ENCODE measurements around the gene KCTD7.
"Not testable (repeated sequence)": the region's sequence is repeated elsewhere in the genome, so short reads cannot be mapped to it uniquely, and the experiment has no call there.

Gene KCTD7

DNA sequence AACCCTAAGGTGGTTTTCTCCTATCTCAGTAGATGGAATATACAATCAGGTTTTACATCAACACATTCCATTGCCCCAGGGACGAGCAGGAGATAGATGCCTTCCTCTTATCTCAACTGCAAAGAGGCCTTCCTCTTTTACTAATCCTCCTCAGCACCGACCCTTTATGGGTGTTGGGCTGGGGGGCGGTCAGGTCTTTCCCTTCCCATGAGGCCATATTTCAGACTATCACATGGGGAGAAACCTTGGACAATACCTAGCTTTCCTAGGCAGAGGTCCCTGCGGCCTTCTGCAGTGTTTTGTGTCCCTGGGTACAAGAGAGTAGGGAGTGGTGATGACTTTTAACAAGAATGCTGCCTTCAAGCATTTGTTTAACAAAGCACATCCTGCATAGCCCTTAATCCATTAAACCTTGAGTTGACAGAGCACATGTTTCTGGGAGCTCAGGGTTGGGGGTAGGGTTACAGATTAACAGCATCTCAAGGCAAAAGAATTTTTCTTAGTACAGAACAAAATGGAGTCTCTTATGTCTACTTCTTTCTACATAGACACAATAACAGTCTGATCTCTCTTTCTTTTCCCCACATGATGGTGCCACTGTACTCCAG, 9.2 kb upstream of the KCTD7 start:
- not testable (repeated sequence) for DNase-seq

DNA sequence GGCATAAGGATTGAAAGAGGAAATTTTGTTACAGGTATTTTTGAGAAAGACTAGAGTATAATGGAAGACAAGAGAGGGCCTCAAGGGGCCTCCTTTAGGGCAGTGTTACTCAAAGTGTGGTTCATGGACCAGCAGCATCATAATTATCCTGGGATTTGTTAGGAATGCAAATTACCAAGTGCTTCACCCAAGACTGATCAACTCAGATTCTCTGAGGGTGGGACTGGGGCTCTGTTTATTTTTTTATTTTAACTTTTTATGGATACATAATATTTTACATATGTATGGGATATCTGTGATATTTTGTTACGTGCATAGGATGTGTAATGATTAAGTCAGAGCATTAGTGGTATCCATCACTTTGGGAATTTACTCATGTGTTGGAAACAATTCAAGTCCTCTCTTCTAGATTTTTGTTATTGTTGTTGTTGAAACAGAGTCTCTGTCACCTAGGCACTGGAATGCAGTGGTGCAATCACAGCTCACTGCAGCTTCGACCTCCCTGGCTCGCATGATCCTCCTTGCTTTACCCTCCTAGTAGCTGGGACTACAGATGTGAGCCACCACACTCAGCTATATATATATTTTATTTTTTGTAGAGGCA, 2.2 kb upstream of the KCTD7 start:
- no peak for DNase-seq

DNA sequence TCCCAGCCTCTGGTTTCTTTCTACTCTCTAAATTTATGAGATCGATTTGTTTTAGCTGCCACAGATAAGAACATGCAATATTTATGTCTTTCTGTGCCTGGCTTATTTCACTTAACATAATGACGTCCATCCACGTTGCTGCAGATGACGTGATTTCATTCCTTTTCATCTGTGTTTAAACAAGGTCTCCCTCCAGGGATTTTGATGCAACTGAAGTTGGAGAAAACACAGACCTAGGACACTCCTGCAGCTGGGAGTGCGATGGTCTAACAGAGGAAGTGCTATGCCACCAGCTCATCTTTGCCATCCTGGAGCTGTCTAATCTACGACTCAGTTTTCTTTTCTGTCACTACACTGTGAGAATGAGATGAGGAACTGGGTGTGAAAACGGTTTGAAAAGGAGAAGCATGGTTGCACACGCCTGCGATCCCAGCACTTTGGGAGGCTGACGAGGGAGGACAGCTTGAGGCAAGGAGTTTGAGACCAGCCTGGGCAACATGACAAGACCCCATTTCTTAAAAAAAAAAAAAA, 1.5 kb upstream of the KCTD7 start:
- peak; percentile 33 to 34 for DNase-seq

DNA sequence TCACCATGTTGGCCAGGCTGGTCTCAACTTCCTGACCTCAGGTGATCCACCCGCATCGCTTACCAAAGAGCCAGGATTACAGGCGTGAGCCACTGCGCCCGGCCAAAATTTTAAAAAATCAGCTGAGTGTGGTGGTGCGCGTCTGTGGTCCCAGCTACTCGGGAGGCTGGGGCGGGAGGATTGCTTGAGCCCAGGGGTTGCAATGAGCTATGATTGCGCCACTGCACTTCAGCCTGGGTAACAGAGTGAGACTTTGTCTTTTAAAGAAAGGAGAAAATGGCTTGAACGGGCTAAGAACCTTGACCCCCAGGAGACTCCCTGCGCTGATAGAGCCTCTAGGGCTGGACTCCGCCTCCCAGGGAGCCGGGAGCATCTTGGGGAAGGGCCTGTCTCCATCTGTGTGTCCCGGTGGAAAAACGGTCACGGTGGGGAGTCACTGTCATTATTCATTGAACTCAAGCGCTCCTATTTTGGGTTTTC, 760 bp upstream of the KCTD7 start:
- DNase-seq = peak in 1 of 2 experiments; percentile 40

DNA sequence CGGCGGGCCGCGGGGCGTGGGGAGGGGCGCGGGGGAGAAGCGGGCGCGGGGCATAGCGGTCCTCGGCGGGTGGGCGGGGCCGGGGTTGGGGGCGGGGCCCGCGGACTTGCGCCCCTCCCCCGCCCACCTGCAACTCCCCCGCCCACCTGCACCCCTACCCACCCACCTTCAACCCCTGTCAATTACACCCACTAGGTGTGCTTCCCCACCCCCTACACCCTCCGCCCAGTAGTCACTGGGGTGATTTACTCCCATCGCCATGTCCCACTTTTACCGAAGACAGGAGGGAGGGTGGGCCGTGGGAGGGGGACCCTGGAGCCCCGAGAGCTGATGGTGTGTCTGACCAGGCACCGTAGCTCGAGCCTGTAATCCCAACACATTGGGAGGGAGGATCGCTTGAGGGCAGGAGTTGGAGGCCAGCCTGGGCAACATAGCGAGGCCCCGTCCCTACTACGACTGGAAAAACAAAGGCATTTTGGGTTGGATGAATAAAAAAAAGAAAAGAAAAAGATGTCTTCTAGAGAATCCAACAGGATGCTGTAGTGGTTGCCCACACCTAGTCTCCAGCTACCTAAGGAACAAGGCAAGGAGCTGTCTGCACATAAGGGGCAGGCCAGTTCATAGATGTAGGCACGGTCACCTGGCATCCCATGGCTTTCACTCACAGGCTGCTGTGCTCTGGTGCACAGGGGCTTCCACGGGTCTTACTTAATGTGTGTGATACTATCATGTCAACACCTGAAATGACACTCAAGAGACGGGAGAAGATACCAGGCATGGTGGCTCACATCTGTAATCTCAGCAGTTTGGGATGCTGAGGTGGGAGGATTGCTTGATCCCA, 761 bp downstream of the KCTD7 start:
- no peak for DNase-seq

DNA sequence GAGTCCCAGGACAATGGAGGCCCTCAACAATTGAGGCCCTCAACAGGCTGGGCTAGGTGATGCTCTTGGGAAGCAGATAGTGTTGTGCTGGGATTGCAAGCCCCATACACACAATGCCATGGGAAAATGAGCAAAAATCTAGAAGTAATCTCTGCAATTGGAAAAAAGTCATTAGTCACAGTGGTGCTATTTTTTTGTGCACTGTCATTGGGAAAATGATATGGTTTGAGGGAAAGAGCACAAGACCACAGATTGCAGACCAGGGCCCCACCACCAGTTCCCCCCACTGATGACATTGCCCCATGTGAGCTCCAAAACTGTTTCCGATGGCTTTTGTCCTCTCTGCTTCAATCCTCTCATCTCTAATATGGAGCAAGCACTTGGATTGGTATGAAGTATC, 1.9 kb downstream of the KCTD7 start:
- no peak for DNase-seq

DNA sequence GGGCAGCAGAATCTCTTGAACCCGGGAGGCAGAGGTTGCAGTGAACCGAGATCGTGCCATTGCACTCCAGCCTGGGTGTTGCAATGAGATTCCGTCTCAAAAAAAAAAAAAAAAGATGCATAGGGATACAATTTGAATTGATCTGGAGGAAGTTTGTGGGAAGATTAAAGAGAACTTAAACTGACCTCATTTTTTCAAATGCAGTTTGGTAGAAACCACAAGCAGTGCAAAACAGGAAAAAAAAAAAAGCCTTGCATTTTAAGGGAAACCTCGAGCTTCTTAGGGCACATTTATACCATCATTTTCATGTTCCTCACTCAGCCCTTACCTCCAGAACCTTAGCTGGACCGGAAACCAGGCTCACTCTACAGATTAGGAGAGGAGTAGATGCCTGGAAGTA, 2.8 kb downstream of the KCTD7 start:
- DNase-seq = peak; percentile 52 to 75

DNA sequence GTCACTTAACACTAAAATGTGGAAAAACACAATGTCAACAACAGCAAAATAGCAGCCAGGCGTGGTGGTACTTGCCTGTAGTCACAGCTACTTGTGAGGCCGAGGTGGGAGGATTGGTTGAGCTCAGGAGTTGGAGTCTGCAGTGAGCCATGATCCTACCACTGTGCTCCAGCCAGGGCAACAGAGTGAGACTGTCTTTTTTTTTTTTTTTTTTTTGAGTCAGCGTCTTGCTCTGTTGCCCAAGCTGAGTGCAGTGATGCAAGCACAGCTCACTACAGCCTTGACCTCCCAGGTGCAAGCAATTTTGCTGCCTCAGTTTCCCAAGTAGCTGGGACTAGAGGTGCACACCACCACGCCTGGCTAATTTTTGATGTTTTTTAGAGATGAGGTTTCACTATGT, 6.1 kb downstream of the KCTD7 start:
- no peak for DNase-seq

DNA sequence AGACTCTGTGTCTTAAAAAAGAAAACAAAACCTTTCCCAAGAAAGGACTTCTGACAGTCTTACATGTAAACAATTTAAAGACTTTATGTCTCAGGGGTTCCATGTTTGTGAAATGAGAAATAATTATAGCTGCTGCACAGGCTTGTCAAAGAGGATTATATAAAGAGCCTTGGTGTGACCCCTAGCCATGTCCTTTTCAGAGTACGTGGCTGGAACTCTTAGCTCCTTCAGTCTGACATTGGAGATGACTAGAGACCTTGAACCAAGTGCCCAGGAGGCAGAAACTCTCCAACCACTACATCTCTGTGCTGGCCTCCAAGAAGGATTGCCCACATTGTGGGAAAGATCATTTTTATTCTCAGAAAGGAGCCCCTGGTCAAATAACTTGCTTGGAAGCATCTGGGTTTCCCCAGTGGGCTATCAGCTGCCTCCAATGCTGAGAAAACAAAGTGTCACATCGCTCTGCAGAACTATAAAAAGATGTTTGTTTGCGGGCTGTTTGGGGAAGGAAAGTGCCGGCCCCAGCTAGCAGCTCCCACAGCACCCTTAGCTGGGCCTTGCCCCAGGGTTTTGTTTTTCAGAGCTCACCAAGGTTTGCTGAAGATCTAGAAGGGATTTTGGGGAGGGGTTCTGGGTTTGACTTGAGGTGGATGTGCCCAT, 6.8 kb downstream of the KCTD7 start:
- DNase-seq = not testable (repeated sequence)

DNA sequence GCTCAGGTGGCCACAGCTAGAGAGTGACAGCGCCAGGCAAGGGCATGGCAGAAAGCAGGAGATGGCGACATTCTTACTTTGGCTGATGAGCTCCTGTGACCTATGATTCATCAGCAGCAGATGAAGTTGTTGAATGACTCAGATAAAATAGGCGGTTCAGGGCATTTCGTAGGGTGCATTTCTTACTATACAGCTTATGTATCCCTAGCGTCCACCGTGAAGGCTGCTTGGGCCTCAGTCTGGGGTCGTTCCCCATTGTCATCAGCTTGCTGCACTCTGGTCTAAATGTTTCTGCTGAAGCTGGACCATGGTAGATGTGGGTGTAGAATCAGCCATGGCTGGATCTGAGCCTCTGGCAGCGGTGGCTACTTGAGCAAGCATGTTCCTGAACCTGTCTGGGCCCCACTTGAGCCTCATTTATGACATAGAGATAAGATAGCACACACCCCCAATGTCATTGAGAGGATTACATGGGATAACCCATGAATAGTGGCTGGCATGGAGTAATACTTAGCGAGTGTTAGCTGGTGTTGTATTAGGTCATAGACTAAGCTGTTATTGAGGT, 7.4 kb downstream of the KCTD7 start:
- peak in 1 of 2 experiments; percentile 43 for DNase-seq

DNA sequence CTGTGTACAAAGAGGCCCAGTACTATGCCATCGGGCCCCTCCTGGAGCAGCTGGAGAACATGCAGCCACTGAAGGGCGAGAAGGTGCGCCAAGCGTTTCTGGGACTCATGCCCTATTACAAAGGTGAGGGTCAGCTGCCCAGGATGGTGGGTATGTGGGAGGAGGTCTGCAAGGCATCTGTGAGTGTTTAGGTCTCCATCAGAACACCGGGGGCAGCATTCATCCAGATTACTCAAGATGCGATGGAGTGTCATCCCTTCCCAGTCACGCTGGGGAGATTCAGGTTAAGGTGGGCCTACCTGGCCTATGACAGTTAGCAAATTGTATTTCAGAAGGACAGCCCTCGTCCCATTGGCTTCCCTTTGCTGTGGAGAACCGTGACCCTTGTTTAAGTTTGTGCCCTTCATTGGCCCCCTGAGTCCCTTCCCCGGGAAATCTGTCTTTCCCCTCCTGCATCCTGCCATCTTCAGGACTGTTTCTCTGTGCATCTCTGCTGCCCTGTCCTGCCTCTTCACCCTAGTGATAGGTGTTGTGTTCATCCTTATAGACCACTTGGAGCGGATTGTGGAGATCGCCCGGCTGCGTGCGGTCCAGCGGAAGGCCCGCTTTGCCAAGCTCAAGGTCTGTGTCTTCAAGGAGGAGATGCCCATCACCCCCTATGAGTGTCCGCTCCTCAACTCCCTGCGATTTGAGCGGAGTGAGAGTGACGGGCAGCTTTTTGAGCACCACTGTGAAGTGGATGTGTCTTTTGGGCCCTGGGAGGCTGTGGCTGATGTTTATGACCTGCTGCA, 9.8 kb downstream of the KCTD7 start:
- no peak for DNase-seq

DNA sequence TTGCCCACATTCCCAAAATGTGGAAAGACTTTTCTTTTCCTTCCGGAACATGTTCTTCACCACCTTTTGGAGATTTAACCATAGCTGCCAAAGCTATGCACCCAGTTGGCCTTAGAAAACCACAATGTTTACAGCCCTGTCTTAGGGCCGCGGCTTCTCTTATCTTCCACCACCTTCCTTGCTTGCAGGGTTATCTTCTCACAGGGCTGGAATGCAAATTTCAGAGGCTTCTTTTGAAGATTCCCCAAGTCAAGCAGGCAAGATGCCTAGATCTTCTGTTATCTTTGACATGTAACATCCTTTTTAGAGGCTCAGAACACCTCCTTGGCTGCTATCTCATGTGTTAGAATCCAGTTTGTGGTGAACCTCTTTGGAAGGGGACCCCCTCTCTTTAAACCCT, 11.1 kb downstream of the KCTD7 start:
- DNase-seq = no peak

DNA sequence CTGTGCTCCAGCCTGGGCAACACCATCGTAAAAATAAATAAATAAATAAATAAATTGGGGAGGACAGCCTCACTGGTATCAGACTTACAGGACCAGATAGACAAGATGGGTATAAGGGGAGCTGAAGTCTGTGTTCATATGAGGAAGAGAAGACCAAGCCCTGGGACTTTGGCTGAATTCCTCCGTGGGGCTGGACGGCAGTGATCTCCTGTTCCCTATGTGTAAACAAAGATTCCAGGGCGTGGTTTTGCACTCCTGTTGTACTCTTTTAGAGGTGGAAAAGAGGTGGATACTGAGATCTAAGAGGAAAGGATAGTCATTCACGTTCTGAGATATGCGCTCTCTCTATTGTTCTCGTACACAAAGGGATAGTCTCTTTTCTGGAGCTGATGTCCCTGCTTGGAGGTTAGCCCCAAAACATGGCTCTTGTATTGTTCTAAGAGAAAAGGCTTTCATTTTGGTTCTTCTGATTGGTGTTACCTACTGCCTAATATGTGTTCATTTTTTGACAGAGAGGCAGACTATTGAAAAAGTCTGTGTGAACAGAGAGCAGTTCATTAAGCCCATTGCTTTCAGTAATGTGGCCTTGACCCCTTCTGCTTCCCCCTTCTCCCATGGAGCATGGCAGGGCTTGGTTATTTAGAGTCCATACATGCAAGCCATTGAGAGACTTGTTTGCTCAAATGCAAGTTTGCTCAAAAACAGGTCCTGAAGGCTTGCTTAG, 12.3 kb downstream of the KCTD7 start:
- no peak for DNase-seq

DNA sequence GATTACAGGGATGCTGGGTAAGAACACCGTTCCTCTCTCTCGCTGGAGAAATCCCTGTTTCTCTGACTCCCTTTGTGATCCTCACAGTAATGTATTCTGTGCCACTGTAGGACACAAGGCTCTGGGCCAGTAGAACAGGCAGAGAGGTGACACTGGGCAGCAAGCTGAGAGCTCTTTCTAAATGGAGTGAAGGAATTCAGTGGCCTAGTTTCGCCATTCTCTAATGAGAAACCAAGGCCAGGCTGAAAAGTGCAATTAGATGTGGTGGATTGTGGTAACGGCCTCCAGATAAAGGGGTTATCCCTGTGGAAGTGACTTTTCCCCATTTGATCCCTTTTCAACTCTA, 12.8 kb downstream of the KCTD7 start:
- no peak for DNase-seq

DNA sequence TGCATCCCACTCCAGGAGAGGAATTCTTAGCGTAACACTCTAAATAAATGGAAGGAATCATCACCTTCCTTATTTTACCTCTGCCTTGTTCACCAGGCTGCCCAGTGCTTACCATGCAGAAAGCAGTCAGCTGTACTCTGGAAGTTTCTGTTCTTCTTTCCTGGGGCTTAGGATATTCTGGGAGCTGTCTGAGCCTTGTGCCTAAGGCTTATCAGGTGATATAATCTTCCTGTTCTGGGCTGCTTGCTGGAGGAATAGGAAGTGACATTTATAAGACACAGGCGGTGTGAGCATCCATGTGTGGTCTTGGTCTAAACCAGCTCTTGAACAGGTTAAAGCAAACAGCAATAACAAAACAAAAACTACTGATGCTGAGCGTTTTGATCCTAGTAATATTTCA, 13.5 kb downstream of the KCTD7 start:
- no peak for DNase-seq

DNA sequence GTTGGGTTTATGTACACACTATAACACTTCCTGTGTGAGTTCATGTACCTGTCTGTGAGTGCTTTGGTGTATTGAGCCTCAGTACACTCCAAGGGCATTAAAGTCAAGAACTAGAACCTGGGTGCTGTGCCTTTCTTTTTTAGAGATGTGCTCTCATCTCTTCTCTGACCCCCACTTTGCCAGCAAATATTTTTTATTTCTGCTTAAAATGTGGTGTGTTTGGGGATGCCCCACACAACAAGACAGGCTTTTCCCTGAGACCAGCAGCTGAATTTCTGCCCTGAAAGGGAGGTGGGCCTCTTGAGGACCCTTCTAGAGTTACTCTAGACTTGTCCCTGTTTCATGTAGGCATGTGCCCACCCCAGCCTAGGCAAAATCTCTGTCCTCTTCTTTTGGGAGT, 14.3 kb downstream of the KCTD7 start:
- DNase-seq = no peak

DNA sequence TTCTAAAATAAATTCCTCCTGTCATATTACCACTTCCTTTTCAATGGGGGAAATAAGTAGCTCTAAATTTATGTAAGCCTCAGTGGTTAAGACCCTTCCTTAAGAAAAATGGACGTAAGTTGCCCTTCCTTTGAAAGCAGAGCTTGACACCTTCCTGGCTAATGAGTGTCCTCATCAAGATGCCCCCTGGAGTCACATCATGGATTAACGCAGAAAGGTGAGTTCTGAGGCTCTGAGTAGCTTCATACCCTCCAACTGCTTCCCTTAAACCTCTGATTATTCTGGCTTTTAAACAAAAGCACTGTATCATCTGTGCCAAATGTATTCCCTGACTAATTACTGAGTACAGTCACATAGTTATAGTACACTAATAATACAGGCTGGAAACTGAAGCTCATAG, 14.7 kb downstream of the KCTD7 start:
- no peak for DNase-seq

DNA sequence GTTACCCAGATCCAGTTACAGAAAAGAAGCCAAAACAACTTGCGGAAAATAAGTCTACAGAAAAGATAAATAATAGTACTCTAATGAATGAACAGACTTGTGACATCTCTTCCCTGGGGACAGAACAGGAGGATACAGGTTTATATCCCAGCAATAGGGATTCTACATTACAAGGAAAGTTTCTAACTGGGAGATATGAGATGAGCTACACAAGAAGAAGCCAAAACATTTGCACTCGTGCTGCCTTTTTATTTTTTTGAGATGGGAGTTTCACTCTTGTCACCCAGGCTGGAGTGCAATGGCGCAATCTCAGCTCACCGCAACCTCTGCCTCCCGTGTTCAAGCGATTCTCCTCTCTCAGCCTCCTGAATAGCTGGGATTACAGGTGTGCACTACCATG, 22.3 kb downstream of the KCTD7 start:
- not testable (repeated sequence) for DNase-seq

DNA sequence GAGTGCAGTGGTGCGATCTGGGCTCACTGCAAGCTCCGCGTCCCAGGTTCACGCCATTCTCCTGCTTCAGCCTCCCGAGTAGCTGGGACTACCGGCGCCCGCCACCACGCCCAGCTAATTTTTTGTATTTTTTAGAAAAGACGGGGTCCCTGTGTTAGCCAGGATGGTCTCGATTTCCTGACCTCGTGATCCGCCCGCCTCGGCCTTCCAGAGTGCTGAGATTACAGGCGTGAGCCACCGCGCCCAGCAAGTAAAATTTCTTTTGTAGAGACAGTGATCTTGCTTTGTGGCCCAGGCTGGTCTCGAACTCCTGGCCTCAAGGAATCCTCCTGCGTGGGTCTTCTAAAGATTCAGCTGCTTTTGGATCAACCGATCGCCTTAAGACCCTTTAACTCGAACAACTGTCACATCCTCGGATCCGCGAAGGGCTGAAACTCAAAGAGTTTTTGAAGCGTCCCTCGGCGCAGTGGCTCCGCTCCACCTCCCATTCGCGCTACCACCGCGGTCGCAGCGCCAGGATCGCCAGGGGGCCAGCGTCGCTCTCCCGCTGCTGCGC, 25.1 kb downstream of the KCTD7 start:
- not testable (repeated sequence) for DNase-seq

DNA sequence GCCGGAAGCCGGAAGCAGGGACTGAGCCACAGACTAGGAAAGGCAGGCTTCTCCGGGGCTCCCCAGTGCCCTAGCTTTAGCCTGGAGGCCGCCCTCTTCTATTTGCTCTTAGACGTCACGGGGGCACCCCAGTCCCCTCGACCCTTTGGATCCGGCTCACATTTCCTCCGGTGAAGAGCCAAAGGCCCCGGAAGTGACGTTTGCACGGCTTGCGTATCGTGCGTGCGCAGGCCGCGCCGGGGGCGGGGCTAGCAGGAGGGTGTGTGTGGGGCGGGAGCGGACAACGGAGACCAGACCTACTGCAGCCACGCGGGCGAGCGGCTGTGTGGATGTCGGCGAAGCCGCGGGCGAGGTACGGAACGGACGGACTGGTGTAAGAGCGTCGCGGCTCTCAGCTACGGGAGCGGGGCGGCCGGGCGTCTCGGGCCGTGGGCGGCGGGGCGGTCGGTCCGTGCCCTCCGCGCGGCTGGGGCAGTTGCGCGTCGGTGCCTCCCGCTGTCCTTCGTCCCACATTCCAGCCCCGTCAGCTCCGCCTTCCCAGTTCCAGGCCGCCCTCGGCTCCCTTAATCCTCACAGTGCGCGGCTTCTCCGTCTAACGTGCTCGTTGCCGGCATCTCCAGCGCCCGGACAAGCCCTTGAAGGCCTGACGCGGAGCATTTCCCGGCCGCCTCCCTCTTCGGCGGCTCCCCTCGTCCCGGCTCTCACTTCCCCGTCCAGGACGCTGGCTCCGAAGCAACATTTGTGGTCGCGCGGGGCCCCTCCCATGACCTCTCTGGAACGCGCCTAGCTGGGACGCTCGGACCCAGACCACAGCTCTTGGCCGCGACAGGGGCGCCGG, 25.8 kb downstream of the KCTD7 start:
- peak; percentile 94 to 95 for DNase-seq
